HCT116 (cell line): ENCODE data around the gene MLLT3.

Source experiments
- POLR2A ChIP-seq: IDR thresholded peaks from 2 replicates; pipeline ENCODE4 v1.7.0; 2011; ENCODE audit warnings: borderline replicate concordance; ENCODE audit not compliant: insufficient read depth, insufficient read length; ENCODE audit errors: extremely low read depth
- SP1 ChIP-seq: IDR thresholded peaks from 2 replicates; pipeline ENCODE4 v1.6.1; 2012; ENCODE audit warnings: low read depth
- YY1 ChIP-seq: IDR thresholded peaks from 2 replicates; pipeline ENCODE4 v1.6.1; 2011; ENCODE audit warnings: low read length, low read depth, moderate library complexity, mild to moderate bottlenecking; ENCODE audit not compliant: insufficient replicate concordance; ENCODE audit errors: extremely low read depth
- TF ChIP-seq, protein P1 (sequence below), 3 experiments: fragments of 200-600 bp in 1 of 3; sonication (generic) in 1 of 3; IDR thresholded peaks in 2 of 3; conservative IDR thresholded peaks in 1 of 3; 2 replicates each; pipeline ENCODE4 v1.5.1; 2012 to 2017; ENCODE audit warnings: low read depth in 2 of 3, low read length in 2 of 3, antibody characterized with exemption in 1 of 3, borderline replicate concordance in 1 of 3, control low read depth in 1 of 3, mild to moderate bottlenecking in 1 of 3, mixed read lengths in 1 of 3, mixed run types in 1 of 3, moderate library complexity in 1 of 3; ENCODE audit not compliant: insufficient read depth in 1 of 3
- TF ChIP-seq, protein P2 (sequence below): IDR thresholded peaks from 2 replicates; pipeline ENCODE4 v1.6.1; 2012

DNA sequence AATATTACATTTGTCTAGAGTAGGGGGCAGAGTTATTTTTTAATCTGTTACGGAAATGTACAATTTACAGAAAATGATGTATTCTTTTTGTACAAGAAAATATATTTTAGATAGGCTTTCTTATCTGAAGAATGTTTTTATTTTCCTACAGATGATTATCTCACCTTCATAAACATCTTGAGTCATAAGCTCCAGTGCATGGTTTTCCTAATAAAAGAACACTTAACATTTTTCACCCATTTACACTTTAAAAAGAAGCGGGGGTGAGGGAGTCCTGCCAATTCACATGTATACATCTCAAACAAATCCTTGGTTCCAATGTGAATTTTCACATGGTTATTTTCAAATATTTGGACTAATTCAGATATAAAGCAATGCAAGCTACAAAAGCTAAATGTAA, 85.0 kb downstream of the MLLT3 start:
- TF ChIP-seq, protein P1, sequence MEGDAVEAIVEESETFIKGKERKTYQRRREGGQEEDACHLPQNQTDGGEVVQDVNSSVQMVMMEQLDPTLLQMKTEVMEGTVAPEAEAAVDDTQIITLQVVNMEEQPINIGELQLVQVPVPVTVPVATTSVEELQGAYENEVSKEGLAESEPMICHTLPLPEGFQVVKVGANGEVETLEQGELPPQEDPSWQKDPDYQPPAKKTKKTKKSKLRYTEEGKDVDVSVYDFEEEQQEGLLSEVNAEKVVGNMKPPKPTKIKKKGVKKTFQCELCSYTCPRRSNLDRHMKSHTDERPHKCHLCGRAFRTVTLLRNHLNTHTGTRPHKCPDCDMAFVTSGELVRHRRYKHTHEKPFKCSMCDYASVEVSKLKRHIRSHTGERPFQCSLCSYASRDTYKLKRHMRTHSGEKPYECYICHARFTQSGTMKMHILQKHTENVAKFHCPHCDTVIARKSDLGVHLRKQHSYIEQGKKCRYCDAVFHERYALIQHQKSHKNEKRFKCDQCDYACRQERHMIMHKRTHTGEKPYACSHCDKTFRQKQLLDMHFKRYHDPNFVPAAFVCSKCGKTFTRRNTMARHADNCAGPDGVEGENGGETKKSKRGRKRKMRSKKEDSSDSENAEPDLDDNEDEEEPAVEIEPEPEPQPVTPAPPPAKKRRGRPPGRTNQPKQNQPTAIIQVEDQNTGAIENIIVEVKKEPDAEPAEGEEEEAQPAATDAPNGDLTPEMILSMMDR (IDR thresholded peaks at IDR 0.05 in 2 of 3, conservative IDR thresholded peaks at IDR 0.05 in 1 of 3; ENCODE audit: borderline replicate concordance in 1 of 3, insufficient read depth in 1 of 3, low read depth in 2 of 3, low read length in 2 of 3), result no peak
- TF ChIP-seq POLR2A (no peak), SP1 (no peak), YY1 (no peak)
- TF ChIP-seq, protein P2, sequence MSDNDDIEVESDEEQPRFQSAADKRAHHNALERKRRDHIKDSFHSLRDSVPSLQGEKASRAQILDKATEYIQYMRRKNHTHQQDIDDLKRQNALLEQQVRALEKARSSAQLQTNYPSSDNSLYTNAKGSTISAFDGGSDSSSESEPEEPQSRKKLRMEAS, result no peak
